Chondrocyte (in vitro differentiated cells): ENCODE data around the gene CXCR1. TPM values are rescaled to one million over a fixed set of nuclear protein-coding genes. Genes with fewer than 3 reads are reported as not detected.

ENCODE experiments used
- total RNA-seq: library from RNA; stranded (reverse); gene quantifications from 3 replicates; pipeline ENCODE4 v1.2.1, GENCODE V29; 2021

Gene CXCR1
- total RNA-seq, 1 donor from 2014 or later = not detected

Other genes starting within 250 kb of the CXCR1 start
- 227 to 272 TPM (median 249 TPM) in 3 replicates for gene TNS1, start 164.0 kb downstream of the CXCR1 start, total RNA-seq
- gene RUFY4, start 97.7 kb downstream of the CXCR1 start, total RNA-seq = not detected in 3 replicates
- gene CXCR2, start 40.9 kb downstream of the CXCR1 start, total RNA-seq = not detected in 3 replicates
- gene ARPC2, start 50.2 kb upstream of the CXCR1 start, total RNA-seq = 292 to 424 TPM (median 417 TPM) in 3 replicates
- gene GPBAR1, start 94.1 kb upstream of the CXCR1 start, total RNA-seq = 0.10 to 0.26 TPM (median 0.22 TPM) in 3 replicates
- gene AAMP, start 103.2 kb upstream of the CXCR1 start, total RNA-seq = 39.6 to 42.6 TPM (median 42.4 TPM) in 3 replicates
- 28.9 to 49.9 TPM (median 31.3 TPM) in 3 replicates for gene PNKD, start 103.6 kb upstream of the CXCR1 start, total RNA-seq
- 69.6 to 100 TPM (median 96.1 TPM) in 3 replicates for gene TMBIM1, start 125.5 kb upstream of the CXCR1 start, total RNA-seq
- not detected in 3 replicates for gene CATIP, start 189.9 kb upstream of the CXCR1 start, total RNA-seq
- 0.08 to 0.15 TPM (median 0.10 TPM) in 3 replicates for gene SLC11A1, start 215.3 kb upstream of the CXCR1 start, total RNA-seq
- gene CTDSP1, start 232.9 kb upstream of the CXCR1 start, total RNA-seq = 85.0 to 97.8 TPM (median 95.3 TPM) in 3 replicates